Lower lobe of right lung (tissue), 2 donors: ENCODE measurements around the gene GSTCD. TPM values are rescaled to one million over a fixed set of nuclear protein-coding genes. Genes with fewer than 3 reads are reported as not detected.

ENCODE experiments used
- ATAC-seq, 2 donors: fragments of 200-7000 bp; cut with Tn5 transposase; one replicate each; pipeline ENCODE4 v1.9.1; 2020 to 2022; ENCODE audit warnings: mild to moderate bottlenecking in 2 of 2, moderate library complexity in 2 of 2
- DNase-seq: peaks from one replicate; pipeline ENCODE4 v3.0.0-alpha.2; 2020
- H3K27ac ChIP-seq: fragments of 200-600 bp; one replicate; pipeline ENCODE4 v1.8.0; 2022
- H3K27me3 ChIP-seq: fragments of 200-600 bp; one replicate; pipeline ENCODE4 v1.8.0; 2022; ENCODE audit warnings: low read depth
- H3K36me3 ChIP-seq: fragments of 200-600 bp; one replicate; pipeline ENCODE4 v1.8.0; 2022; ENCODE audit warnings: mild to moderate bottlenecking
- H3K4me1 ChIP-seq: fragments of 200-600 bp; one replicate; pipeline ENCODE4 v1.8.0; 2022
- H3K4me3 ChIP-seq: fragments of 200-600 bp; one replicate; pipeline ENCODE4 v1.8.0; 2022; ENCODE audit warnings: mild to moderate bottlenecking
- H3K9me3 ChIP-seq: fragments of 200-600 bp; one replicate; pipeline ENCODE4 v1.8.0; 2022
- intact Hi-C: fragments of 100-400 bp; cut with DNase I; formaldehyde crosslinking; loops from one replicate; pipeline ENCODE4 v1.11.0; 2022
- long read RNA-seq: library from polyadenylated mRNA; unstranded; transcript quantifications from one replicate; pipeline ENCODE4 v2.0.0, GENCODE V29; 2021
- total RNA-seq: library from RNA; stranded (reverse); fragmentation: NEBNext Ultra II Directional; extraction: Animal tissue kit (Norgen Biotek cat#: 25700); gene quantifications from one replicate; pipeline ENCODE4 v1.2.1, GENCODE V29; 2021
- TF ChIP-seq, protein P1 (sequence below): fragments of 200-600 bp; IDR thresholded peaks from one replicate; pipeline ENCODE4 v1.8.0; 2022; ENCODE audit warnings: antibody characterized with exemption, mild to moderate bottlenecking
- donor health status: DM: no; HTN: yes; CAD: no; lungs with severe emphysema.

GSTCD gene
- 6.7 TPM for total RNA-seq
- long read RNA-seq, full-length matches to known transcripts: 5 of 12 reads
- long read RNA-seq, partial matches to known transcripts: 2 of 12 reads
- long read RNA-seq, other reads (novel, unspliced or antisense): 5 of 12 reads

DNA sequence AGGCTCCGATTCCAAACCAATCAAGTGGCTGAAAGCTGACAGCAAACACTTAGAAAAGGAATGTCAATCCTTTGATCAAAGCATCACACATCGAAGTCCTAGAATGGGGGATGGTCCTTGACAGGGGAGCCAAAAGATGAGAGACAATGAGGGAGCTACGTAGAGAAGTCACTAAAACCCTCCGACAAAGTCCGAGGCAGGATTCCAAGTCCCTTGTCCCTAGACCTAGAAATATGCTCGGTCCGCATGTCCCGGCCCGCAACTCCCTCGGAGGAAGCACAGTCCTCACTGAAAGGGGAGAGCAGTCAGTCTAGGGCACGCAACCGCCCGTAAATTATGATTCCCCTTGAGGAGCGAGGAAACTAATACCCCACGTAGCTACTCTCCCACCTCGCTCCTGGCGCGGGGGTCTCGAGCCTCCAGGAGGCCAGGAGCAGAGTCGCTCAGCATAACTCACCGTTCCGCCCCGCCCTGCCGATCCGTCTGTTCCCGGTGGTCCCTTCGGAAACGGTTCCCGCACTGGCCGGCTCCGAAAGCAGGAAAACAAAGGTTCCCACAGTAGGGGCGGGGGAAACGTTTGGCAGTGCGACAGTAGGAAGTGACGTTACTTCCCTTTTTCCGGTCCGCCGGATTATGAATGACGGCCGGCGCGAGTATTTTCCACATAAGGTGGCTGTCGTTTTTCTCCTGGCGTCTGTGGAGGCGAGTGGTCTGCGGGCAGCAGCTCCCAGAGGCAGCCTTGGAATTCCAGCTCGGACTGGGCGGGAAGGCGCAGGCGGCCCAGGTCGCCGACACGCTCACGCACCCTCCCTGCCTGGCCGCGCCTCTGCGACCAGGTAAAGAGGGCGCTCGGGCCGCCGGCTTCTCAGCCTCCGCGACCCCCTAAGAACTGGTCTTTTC, at the start of gene GSTCD, which contains the start of gene INTS12:
Gene GSTCD (plus strand): TSS at position 604 of the 900 bp plus-strand sequence. CDS start 8,830 bp downstream, outside the sequence.
Gene INTS12 (minus strand): TSS at position 509 of the 900 bp plus-strand sequence. CDS start 8,684 bp downstream, outside the sequence.
- TF ChIP-seq, protein P1, sequence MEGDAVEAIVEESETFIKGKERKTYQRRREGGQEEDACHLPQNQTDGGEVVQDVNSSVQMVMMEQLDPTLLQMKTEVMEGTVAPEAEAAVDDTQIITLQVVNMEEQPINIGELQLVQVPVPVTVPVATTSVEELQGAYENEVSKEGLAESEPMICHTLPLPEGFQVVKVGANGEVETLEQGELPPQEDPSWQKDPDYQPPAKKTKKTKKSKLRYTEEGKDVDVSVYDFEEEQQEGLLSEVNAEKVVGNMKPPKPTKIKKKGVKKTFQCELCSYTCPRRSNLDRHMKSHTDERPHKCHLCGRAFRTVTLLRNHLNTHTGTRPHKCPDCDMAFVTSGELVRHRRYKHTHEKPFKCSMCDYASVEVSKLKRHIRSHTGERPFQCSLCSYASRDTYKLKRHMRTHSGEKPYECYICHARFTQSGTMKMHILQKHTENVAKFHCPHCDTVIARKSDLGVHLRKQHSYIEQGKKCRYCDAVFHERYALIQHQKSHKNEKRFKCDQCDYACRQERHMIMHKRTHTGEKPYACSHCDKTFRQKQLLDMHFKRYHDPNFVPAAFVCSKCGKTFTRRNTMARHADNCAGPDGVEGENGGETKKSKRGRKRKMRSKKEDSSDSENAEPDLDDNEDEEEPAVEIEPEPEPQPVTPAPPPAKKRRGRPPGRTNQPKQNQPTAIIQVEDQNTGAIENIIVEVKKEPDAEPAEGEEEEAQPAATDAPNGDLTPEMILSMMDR: peak; percentile 3
- peak; percentile 92 for DNase-seq
- intact Hi-C loops: no loop called here
- no peaks in the 10 kb centered on the region for H3K9me3 ChIP-seq
- peak within 1 kb of the TSS; percentile 88 for H3K4me3 ChIP-seq
- H3K27ac ChIP-seq: peak within 1 kb of the TSS; percentile 90
- no peaks in the 10 kb centered on the region for H3K36me3 ChIP-seq
- peaks cover 21% of the 10 kb centered on the region for H3K4me1 ChIP-seq
- peak; percentile 99 for ATAC-seq
- H3K27me3 ChIP-seq: no peaks in the 10 kb centered on the region

DNA sequence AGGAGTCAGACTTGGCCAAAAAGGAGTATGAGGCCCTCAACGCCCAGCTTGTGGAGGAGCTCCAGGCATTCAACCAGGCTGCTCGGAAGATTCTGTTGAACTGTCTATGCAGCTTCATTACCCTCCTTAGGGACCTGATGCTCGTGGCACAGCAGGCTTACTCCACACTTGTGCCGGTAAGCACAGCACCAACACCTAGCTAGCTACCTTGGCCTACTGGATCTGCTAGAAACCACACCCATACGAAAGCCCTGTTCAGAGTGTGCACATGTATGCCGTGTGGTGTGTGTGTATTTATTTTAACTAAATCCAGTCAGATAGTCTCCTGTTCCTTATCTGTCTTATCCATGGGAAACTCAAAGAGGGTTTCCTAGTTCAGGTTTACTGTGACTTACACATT, 49.4 kb upstream of the GSTCD start:
- Histone ChIP-seq H3K4me3 (no peak overlapping the region), H3K4me1 (no peaks in the 10 kb centered on the region), H3K27me3 (no peaks in the 10 kb centered on the region), H3K9me3 (no peaks in the 10 kb centered on the region), H3K27ac (no peak overlapping the region), H3K36me3 (no peaks in the 10 kb centered on the region)
- TF ChIP-seq, protein P1: no peak
- DNase-seq (no peak), ATAC-seq (no peak)
- intact Hi-C loops: no loop called here

GRCh38 chr4:105661028-105661427, 47.6 kb upstream of the GSTCD start:
- DNase-seq (no peak), ATAC-seq (no peak)
- intact Hi-C loops: no loop called here
- TF ChIP-seq, protein P1: no peak
- Histone ChIP-seq H3K4me3 (no peak overlapping the region), H3K4me1 (no peaks in the 10 kb centered on the region), H3K27ac (no peak overlapping the region), H3K27me3 (no peaks in the 10 kb centered on the region), H3K36me3 (no peaks in the 10 kb centered on the region), H3K9me3 (no peaks in the 10 kb centered on the region)

DNA sequence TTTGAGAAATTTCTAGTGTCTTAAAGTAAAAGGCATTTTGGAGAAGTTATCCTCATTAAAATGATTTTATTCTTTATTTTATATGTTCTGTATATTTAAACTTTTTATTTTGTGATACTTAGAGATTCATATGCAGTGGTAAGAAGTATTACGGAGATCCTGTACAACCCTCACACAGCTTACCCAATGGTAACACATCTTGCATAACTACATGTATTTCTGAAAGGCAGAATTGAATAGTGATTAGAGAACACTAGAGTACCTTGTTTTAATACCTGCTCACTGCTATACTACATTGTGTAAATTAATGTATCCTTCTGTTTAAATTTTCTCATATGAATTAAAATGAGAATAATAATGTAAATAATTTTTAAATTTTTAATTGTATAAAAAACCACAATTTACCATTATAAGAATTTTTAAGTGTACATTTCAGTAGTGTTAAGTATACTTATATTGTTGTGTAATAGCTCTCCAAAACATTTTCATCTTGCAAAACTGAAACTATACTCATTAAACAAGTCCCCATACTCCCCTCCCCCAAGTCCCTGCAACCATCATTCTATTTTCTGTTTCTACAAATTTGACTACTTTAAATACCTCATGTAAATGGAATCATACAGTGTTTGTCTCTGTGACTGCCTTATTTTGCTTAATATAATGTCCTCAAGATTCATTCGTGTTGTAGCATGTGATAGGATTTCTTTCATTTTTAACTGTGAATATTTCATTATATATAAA, 45.5 kb upstream of the GSTCD start:
- Histone ChIP-seq H3K27me3 (no peaks in the 10 kb centered on the region), H3K36me3 (no peaks in the 10 kb centered on the region), H3K9me3 (no peaks in the 10 kb centered on the region), H3K4me3 (no peak overlapping the region), H3K4me1 (no peaks in the 10 kb centered on the region), H3K27ac (no peak overlapping the region)
- ATAC-seq (peak; percentile 67 to 78), DNase-seq (no peak)
- TF ChIP-seq, protein P1: no peak
- intact Hi-C loops: no loop called here

DNA sequence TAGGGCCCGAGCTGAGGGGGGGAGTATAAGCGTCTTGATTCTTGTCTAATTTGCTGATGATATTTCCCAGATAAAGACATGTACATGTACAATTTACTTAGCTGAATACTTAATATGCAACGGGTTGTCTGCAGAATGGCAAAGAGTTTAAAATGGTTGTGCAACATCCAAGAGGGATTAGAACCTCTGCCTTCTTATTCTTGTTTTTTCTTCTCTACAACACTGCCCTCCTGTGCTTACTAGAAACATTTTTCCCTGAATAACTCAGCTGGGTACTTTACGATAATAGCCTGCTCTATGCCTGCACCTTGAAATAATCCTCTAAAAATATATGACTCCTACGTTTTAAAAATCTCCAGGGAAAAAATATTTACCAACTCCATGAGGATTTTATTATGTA, 41.9 kb upstream of the GSTCD start:
- Histone ChIP-seq H3K9me3 (no peaks in the 10 kb centered on the region), H3K27ac (no peak overlapping the region), H3K4me3 (no peak overlapping the region), H3K36me3 (no peaks in the 10 kb centered on the region), H3K4me1 (no peaks in the 10 kb centered on the region), H3K27me3 (no peaks in the 10 kb centered on the region)
- DNase-seq: no peak
- peak; percentile 72 to 79 for ATAC-seq
- TF ChIP-seq, protein P1: peak; percentile 30
- intact Hi-C loops: no loop called here
